CD4-positive, alpha-beta T cell treated with Interferon alpha-2 for 1 hour (primary cell): ENCODE data around the gene RALGPS1.

ENCODE experiments used
- DNase-seq, 2 donors: peaks; one replicate each; pipeline ENCODE4 v3.0.0-alpha.2; 2020 to 2022

The RALGPS1 gene

DNA sequence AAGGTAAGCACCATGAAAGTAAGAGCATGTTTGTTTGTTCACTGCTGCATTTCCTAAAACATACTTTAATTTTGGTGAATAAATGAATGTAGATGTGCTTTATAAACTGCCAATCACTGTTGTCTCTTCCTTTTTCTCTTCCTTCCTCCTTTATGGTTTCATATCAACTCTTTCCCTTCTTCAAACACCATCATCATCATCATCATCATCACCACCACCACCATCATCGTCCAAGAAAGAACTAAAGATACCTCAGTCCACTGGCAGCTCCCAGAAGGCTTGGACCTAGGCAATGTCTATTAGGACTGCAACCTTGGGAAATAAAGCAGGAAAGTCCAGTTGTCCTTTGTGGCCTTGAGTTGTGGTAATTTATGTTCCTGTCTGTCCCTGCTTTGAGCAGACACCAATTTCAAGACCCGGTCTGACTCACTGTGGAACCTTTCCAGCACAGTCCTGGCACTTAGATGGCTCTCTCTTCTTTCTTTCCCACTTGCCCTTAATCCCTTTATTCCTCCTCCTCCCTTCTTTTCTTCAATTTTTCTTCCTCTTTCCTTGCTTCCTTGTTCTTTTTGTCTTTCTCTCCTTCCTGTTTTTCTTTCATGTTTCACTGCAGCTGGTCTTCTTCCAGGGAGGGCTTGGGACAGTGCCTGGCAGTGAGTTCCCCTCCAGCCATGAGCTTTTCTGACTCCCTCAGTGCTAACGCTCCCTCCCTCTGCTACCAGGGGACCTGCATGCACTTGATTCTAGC lies 108.5 kb downstream of the RALGPS1 start:
- DNase-seq = no peak

DNA sequence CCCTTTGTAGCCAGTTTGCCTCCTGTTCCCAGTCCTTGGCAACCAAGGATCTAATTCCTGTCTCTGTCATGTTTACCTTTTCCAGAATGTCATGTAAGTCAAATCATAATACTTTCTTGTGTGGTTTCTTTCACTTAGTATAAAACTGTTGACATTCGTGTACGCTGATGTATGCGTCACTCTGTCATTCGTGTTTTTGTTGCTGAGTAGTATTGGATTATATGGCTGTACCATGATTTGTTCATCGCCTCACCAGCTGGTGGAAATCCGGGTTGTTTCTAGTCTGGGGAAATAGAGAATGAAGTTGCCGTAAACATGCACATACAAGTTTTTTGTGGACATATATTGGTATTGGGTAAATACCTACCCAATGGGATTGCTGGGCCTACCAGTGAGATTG lies 110.5 kb downstream of the RALGPS1 start:
- no peak for DNase-seq

- DNase-seq = no peak
Observed at GRCh38 chr9:127027694-127028093, 113.1 kb downstream of the RALGPS1 start.

DNA sequence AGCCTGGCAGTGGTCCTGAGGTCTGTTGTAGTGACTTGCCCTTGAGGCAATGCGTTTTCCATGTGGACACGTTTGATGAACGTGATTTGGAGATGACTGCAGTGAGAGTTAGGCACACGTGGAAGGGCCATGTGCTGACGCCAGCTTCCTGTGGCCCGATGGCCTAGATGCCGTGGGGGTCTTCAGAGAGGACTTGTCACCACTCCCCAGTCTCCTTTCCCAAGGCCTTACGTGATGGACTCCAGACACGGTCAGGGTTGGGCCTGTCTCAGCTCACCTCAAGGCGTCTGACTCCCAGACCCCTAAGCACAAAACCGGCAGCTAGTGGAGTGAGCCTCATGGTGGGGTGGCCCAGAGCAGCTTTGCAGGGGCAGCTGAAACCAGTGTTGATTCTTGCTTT lies 115.0 kb downstream of the RALGPS1 start:
- DNase-seq = no peak

- DNase-seq = no peak
Observed at GRCh38 chr9:127030814-127031740, 116.5 kb downstream of the RALGPS1 start.

DNA sequence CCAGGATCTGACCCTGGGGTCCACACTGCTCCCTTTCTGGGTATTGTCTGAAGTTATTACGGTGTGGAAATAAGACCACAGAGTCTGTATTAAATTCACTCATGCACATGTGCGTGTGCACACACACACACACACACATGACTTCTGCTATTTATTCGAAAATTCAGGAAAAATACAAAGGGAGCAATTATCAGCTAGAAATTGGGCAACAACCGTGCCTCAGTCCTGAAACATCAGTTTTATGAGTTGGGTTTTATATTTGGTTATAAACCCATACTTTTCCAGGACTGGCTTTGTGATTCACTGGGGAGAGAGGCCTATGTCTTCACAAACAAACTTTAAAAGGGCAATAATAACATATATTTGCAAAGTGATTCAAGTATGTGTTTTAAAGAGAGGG lies 117.7 kb downstream of the RALGPS1 start:
- DNase-seq = no peak

GRCh38 chr9:127033061-127033460 lies 118.5 kb downstream of the RALGPS1 start:
- no peak for DNase-seq

DNA sequence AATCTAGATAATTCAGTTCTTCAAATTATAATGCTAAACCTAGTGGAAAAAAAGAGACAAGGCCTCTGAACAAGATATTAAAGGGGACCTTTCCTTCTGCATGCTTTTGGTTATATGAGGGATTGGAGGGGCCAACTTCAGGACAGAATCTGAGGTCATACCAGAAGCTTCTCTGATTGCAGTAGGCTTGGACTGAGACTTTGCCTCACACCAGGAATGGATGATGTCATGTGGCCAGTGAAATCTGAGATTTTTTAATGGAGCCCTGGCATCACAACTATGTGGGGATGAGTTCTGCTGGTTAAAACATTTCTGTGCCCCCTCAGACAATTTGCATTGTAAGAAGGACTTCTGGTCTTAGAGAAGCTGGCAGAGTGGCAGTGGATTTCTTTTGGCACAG lies 119.2 kb downstream of the RALGPS1 start:
- no peak for DNase-seq

DNA sequence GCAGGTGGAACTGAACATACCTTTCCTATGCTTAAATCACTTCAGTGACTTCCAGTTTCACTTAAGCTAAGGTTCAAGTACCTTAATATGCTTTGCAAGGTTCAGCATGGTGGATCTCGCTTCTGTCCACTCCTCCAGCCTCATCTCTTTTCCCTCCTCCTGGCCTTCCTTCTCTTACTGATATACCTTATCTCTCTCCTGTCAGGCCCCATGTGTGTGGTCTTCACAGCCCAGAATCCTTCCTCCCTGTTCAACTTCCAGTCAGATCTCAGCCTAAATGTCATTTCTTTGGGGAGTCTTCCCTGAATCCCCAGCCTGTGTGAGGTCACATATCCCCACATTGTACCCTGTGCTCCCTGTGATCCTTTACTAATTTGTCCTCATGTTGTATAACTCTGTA lies 120.1 kb downstream of the RALGPS1 start:
- no peak for DNase-seq

- no peak for DNase-seq
Observed at GRCh38 chr9:127035423-127035822, 120.8 kb downstream of the RALGPS1 start.

DNA sequence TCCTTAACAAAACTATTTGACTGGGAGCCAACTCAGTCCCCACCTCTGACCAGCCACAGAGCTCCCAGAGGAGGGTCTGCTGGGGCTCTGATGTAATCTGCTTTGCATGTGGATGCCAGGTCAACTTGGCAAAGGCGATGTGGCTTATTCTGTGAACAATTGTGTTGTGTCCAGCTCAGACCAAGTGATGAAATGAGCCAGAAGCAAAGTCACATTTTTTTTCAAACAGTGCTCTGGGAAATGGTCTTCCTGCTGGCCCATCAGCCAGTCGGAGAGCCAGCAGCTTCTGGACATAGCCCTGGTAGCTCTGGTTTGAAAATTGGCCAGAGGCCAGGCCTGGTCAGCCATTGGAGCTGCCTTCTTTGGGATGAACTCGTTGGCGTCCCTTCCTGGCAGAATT lies 121.4 kb downstream of the RALGPS1 start:
- DNase-seq = no peak

DNA sequence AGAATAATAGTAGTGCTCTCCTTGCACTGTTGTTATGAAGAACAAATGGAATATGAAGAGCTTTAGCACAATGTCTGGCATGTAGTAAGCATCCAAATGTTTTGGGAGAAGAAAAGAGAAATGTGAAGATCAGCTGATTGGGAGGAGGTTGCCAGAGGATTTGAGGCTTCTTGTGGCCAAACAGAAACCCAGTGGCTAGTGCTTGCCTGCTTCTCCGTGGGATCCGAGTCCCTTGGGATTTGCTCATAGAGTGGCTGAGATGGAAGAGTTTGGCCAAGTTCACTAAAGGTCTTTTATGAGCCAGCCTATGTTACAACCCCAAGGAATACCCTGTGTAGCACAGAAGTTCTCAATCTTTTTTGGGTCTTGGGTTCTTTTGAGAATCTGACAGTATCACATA lies 121.9 kb downstream of the RALGPS1 start:
- no peak for DNase-seq

DNA sequence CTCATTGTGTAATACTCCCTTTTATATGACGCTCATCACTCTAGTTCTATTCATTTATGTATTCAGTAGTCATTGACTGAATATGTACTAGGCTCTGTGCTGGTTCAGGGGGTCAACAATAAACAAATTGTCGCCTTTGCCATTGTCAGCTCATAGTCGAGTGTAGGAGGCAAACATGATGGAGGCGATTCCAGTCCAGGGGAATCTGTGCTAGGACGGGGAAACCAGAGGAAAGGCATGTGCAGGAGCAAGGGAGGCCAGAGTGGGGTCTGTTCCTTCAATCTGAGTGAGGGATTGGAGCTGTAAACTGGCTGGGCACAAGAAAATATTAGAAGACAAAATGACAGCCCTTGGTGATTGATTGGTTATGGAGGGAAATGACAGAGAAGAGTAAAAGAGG lies 123.9 kb downstream of the RALGPS1 start:
- DNase-seq = no peak

DNA sequence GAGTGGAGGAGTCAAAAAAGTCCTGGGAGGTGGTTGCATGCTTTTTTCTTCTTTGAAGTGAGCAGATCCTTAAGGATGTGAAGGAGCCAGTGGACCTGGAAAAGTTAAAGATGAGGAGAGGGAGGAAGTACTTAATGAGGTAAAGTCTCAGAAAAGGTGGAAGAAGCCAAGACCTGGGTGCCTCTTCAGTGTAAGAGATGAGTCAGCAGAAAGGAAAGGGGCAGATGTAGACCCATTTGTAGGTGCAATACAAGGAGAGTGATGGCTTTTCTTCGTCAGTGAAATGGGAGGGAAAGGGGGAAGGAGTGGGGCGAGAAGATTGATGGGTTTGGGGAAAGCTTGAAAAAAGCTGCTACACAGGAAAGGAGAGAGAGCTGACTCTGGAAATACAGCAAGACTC lies 124.9 kb downstream of the RALGPS1 start:
- DNase-seq = no peak

DNA sequence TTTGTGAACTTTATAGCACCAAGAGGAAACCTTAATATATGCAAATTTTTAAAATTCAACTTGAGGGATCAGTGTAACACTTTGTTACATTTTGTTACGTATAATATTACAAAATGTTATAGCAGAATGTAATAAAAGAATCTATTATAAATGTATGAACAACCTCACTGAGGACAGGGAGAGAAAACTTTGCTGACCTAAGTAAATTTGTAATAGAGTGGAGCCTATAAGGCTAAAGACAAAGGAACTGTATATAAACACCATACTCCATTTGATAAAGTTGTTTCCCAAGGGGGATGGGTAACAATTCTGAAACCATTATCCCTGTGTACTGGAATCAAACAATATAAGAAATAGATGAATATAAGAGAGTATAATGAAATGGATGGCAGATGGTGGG lies 130.6 kb downstream of the RALGPS1 start:
- DNase-seq = no peak

DNA sequence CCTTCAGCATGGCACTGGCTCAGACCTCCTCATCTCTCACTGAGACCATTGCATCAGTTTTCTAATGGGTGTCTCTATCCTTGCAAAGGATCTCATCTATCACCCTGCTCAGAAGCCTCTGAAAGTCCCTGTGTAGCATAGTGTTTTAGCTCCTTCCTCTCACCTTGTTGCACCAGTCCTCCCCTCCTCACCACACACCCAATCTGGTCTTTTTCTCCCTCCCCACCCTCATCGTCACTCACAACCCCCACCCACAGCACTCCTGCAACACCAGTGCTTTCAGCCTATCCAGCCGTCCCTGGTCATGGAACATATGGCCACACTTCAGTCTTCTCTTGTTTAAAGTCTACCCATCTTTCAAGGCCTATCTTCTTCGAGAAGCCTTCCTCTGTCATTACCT lies 133.4 kb downstream of the RALGPS1 start:
- DNase-seq = no peak

- DNase-seq = peak; percentile 32 to 49
Observed at GRCh38 chr9:127049044-127049443, 134.5 kb downstream of the RALGPS1 start.

- no peak for DNase-seq
Observed at GRCh38 chr9:127049581-127049980, 135.0 kb downstream of the RALGPS1 start.

DNA sequence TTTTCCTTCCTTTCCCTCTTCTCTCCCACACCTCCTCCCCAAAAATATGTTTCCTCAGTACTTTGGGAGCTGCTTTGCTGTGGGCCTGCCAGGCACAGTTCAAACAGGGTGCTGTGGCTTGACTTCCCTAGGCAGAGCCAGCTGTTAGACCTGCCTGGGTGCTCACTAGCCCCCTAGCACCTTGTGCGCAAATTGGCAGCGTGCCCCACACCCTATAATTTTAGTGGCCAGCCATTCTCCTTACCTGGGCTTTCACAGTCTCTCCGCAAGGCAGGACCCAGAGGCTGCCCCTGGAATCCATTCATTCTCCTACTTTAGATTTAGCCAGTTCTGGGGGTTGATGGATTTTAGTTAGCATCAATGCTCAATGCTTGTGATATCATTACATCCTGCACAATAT lies 135.6 kb downstream of the RALGPS1 start:
- no peak for DNase-seq

DNA sequence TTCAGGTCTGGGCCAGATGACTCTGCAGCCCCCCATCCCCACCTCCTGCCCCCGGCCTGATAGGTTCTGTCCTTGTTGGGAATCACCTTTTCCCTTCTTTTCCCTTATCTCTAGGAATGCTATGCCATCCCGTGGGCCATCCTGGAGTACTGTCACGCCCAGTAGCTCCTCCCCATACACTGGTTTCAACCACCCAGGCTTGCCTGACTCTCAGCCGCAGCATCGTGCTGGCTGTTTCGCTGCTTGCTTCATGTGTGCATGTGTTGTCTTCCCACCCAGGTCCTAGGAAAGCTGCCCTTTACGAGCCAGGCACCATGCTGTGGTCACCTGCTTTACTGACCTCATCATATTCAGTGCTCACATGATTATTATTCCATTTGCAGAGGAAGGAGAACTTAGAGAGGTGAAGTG lies 136.0 kb downstream of the RALGPS1 start:
- no peak for DNase-seq

GRCh38 chr9:127051881-127052595 lies 137.5 kb downstream of the RALGPS1 start:
- no peak for DNase-seq

DNA sequence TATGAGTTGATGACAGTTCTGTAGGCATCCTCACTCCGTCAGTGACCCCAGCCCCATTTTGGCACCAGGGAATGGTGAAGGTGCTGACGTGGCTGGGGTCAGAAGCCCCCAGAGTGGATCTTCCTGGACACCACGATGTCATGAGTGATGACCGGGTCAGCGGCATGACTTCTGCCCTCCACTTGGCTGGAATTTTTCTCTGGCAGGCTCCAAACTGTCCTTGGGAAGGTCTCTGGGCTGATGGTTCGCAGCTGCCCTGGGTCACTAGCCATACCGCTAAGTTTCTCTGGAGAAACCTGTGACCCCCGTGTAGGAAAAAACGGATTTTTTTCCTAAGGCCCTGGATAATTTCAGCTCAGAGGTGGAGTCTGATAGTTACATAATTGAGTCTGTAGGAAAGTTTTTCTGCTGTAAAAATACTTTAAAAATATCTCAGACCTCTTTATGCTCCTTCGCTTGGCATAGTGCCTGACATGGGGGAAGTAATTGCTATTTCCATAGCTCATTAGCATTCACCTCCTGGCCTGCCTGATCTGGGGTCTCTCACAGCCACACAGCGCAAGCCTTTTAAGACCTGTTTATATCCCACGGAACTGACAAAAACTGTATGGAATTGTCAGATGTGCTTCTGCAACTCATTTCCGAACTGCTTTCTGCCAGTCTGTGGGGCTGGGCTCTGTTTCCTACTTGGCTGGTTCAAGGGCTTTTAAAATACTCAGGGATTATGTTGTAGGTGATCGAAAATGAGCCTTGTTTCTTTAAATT lies 138.7 kb downstream of the RALGPS1 start:
- DNase-seq = no peak

- DNase-seq = no peak
Observed at GRCh38 chr9:127053960-127054359, 139.4 kb downstream of the RALGPS1 start.
